Measurements from ENCODE around the gene YOD1. TPM values are rescaled to one million over a fixed set of nuclear protein-coding genes. Genes with fewer than 3 reads are reported as not detected.

The YOD1 gene
- total and polyA plus RNA-seq, 2 donors (not counting 1 experiment from before 2014, with no cell fraction given), result 3.0 to 5.6 TPM

DNA sequence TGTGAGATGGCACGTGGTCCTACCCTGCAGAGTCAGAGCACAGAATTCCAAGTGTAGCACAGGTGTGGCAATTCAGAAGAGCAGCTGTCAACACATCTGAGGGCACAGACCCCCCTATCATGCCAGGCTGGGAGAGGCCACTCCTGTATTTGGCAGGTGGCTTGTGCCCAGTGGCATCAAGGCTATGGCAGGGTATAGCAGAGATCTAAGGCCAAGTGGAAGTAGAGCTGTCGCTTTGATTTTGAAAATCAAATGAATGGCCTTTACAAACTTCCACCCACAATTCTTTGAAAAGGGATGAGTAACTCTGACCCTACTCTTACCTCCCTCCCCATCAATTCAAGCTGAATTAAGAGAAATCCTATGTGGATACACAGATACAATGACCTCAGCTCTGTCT is 31.8 kb downstream of the YOD1 start:
- no peak overlapping the region for H3K27ac ChIP-seq (ENCODE audit: insufficient read depth, low read length)

DNA sequence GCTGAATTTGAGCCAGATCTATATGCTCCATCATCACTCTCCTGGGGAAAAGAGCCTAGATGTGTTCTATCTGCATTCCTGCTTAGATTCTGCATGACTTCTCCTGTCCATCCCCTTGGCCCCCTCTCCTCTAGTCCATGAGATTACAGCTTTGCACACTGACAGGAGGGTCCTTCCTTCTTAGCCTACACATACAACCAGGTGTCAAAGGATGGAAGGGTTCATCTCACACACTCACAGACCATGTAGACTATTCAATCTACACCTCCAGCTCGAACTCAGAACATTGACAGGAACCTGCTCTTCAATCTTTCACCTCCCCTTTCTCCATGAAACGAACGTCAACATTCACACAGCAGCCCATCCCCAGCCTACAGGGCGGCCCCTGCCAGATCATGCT is 32.3 kb downstream of the YOD1 start:
- H3K27ac ChIP-seq (ENCODE audit: insufficient read depth, low read length), result no peak overlapping the region
- DNase-seq (ENCODE audit: low read depth in 2 of 2), result no peak
- TF ChIP-seq, protein P1, sequence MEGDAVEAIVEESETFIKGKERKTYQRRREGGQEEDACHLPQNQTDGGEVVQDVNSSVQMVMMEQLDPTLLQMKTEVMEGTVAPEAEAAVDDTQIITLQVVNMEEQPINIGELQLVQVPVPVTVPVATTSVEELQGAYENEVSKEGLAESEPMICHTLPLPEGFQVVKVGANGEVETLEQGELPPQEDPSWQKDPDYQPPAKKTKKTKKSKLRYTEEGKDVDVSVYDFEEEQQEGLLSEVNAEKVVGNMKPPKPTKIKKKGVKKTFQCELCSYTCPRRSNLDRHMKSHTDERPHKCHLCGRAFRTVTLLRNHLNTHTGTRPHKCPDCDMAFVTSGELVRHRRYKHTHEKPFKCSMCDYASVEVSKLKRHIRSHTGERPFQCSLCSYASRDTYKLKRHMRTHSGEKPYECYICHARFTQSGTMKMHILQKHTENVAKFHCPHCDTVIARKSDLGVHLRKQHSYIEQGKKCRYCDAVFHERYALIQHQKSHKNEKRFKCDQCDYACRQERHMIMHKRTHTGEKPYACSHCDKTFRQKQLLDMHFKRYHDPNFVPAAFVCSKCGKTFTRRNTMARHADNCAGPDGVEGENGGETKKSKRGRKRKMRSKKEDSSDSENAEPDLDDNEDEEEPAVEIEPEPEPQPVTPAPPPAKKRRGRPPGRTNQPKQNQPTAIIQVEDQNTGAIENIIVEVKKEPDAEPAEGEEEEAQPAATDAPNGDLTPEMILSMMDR (conservative IDR thresholded peaks at IDR 0.05 in 1 of 2, IDR thresholded peaks at IDR 0.05 in 1 of 2; ENCODE audit: low read depth in 1 of 2, low read length in 2 of 2), result no peak
- TF ChIP-seq EZH2 (IDR thresholded peaks at IDR 0.05; ENCODE audit: low read length, missing control alignments), result no peak
- H4K20me1 ChIP-seq (ENCODE audit: control insufficient read depth, extremely low read depth, insufficient read depth, low read length), result no peaks in the 10 kb centered on the region
- no peaks in the 10 kb centered on the region for H3K27me3 ChIP-seq (ENCODE audit: control insufficient read depth, insufficient read depth, low read length)
- H3K4me2 ChIP-seq (ENCODE audit: extremely low read depth, insufficient read depth, low read length), result no peak overlapping the region
- no peaks in the 10 kb centered on the region for H3K4me1 ChIP-seq (ENCODE audit: control insufficient read depth, extremely low read depth, insufficient read depth, low read length)
- H2AFZ ChIP-seq (ENCODE audit: low read length), result no peak overlapping the region
- H3K79me2 ChIP-seq (ENCODE audit: control insufficient read depth, insufficient read depth, low read length), result no peaks in the 10 kb centered on the region
- H3K9me3 ChIP-seq (ENCODE audit: control insufficient read depth, insufficient read depth, low read depth, low read length), result no peaks in the 10 kb centered on the region
- H3K36me3 ChIP-seq (ENCODE audit: control insufficient read depth, insufficient read depth, low read length), result no peaks in the 10 kb centered on the region
- no peak overlapping the region for H3K9ac ChIP-seq (ENCODE audit: insufficient read depth, low read length)
- no peak overlapping the region for H3K4me3 ChIP-seq (replicated peaks in 1 of 4; ENCODE audit: control extremely low read depth in 1 of 4, insufficient read depth in 1 of 4, low read depth in 3 of 4, low read length in 4 of 4)

More for the DNA sequence above, 31.8 kb downstream of the YOD1 start:
- DNase-seq (ENCODE audit: low read depth in 2 of 2), result no peak
- Histone ChIP-seq H3K79me2 (ENCODE audit: control insufficient read depth, insufficient read depth, low read length) (no peaks in the 10 kb centered on the region), H3K36me3 (ENCODE audit: control insufficient read depth, insufficient read depth, low read length) (no peaks in the 10 kb centered on the region), H2AFZ (ENCODE audit: low read length) (no peak overlapping the region), H3K9me3 (ENCODE audit: control insufficient read depth, insufficient read depth, low read depth, low read length) (no peaks in the 10 kb centered on the region), H4K20me1 (ENCODE audit: control insufficient read depth, extremely low read depth, insufficient read depth, low read length) (no peaks in the 10 kb centered on the region), H3K9ac (ENCODE audit: insufficient read depth, low read length) (no peak overlapping the region), H3K4me3 (replicated peaks in 1 of 4; ENCODE audit: control extremely low read depth in 1 of 4, insufficient read depth in 1 of 4, low read depth in 3 of 4, low read length in 4 of 4) (no peak overlapping the region), H3K4me1 (ENCODE audit: control insufficient read depth, extremely low read depth, insufficient read depth, low read length) (no peaks in the 10 kb centered on the region), H3K27me3 (ENCODE audit: control insufficient read depth, insufficient read depth, low read length) (no peaks in the 10 kb centered on the region), H3K4me2 (ENCODE audit: extremely low read depth, insufficient read depth, low read length) (no peak overlapping the region)
- TF ChIP-seq, protein P1 (conservative IDR thresholded peaks at IDR 0.05 in 1 of 2, IDR thresholded peaks at IDR 0.05 in 1 of 2; ENCODE audit: low read depth in 1 of 2, low read length in 2 of 2), result no peak
- no peak for TF ChIP-seq EZH2 (IDR thresholded peaks at IDR 0.05; ENCODE audit: low read length, missing control alignments)

DNA sequence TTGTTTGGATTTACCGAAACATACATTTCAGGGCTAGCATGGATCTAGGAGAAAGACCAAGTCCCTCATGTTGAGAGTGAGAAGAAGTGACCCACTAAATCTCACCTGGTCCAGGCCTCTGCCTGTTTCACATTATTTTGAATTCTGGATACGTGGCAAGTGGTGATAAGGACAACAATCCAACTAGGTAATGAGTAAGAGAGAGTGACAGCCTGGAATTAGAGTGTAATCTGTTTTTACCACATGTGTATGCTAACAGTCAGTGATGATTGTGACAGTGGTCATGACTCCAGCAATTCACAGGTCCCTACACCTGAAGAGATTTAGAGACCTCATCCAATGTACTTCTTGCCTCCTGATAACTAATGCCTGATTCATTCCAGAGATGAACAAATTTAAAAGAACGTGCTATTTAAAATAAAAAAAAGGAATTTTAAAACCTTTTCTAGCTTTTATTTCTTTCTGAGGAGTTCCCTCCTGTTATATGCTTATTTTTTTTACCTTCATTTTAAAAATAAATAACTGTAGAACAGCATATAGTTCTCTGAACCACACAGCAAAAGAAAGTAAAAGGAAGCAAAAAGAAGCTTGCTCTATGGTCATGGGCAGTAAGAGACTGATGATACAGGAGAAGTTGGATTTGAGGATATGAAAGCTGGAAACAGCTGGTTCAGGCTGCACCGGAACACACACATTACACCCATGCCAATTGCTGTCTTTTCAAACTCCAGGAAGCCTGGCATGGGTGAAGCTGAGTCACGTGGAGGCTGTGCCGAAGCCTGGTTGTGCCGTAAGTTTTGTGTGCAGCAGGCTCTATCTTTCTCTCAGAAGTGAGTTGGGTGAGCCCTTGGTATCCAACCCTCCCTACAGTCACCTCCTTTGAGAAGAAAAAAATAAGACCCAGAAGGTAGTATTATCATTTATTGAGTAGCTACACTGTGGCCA is 33.1 kb downstream of the YOD1 start:
- TF ChIP-seq, protein P1 (conservative IDR thresholded peaks at IDR 0.05 in 1 of 2, IDR thresholded peaks at IDR 0.05 in 1 of 2; ENCODE audit: low read depth in 1 of 2, low read length in 2 of 2), result no peak
- TF ChIP-seq EZH2 (IDR thresholded peaks at IDR 0.05; ENCODE audit: low read length, missing control alignments), result no peak
- Histone ChIP-seq H3K4me2 (ENCODE audit: extremely low read depth, insufficient read depth, low read length) (no peak overlapping the region), H3K36me3 (ENCODE audit: control insufficient read depth, insufficient read depth, low read length) (no peaks in the 10 kb centered on the region), H3K27me3 (ENCODE audit: control insufficient read depth, insufficient read depth, low read length) (no peaks in the 10 kb centered on the region), H3K4me3 (replicated peaks in 1 of 4; ENCODE audit: control extremely low read depth in 1 of 4, insufficient read depth in 1 of 4, low read depth in 3 of 4, low read length in 4 of 4) (no peak overlapping the region), H3K9ac (ENCODE audit: insufficient read depth, low read length) (no peak overlapping the region), H3K4me1 (ENCODE audit: control insufficient read depth, extremely low read depth, insufficient read depth, low read length) (no peaks in the 10 kb centered on the region), H2AFZ (ENCODE audit: low read length) (no peak overlapping the region), H3K9me3 (ENCODE audit: control insufficient read depth, insufficient read depth, low read depth, low read length) (no peaks in the 10 kb centered on the region), H3K79me2 (ENCODE audit: control insufficient read depth, insufficient read depth, low read length) (no peaks in the 10 kb centered on the region), H4K20me1 (ENCODE audit: control insufficient read depth, extremely low read depth, insufficient read depth, low read length) (no peaks in the 10 kb centered on the region), H3K27ac (ENCODE audit: insufficient read depth, low read length) (no peak overlapping the region)
- peak in 1 of 2 donors; percentile 27 for DNase-seq (ENCODE audit: low read depth in 2 of 2)

Data from fibroblast of lung (primary cell).